ENCODE data around the gene LUZP4.

LUZP4 gene

GRCh38 chrX:115266300-115266699, 23.2 kb upstream of the LUZP4 start:
- Histone ChIP-seq H2AFZ (ENCODE audit: low read depth, low read length) (no peak overlapping the region), H3K9me3 (ENCODE audit: control insufficient read depth, low read length) (no peaks in the 10 kb centered on the region), H2BK15ac (ENCODE audit: low read depth, poor library complexity, severe bottlenecking) (no peak overlapping the region), H2BK120ac (ENCODE audit: low read depth, low read length) (no peak overlapping the region), H3K27ac (ENCODE audit: low read length, poor library complexity, severe bottlenecking) (no peak overlapping the region), H3K14ac (ENCODE audit: low read length in 2 of 2) (no peak overlapping the region), H2BK12ac (ENCODE audit: low read length in 2 of 2) (no peak overlapping the region), H3K4ac (ENCODE audit: low read depth in 1 of 2, low read length in 2 of 2) (no peak overlapping the region), H2AK5ac (ENCODE audit: low read length, severe bottlenecking) (no peak overlapping the region), H3K4me2 (ENCODE audit: low read length, poor library complexity, severe bottlenecking) (no peak overlapping the region), H3K9ac (ENCODE audit: low read length) (no peak overlapping the region), H3K4me3 (ENCODE audit: insufficient read depth in 1 of 2, low read depth in 1 of 2, low read length in 2 of 2) (no peak overlapping the region), H2BK5ac (ENCODE audit: low read depth, low read length, poor library complexity, severe bottlenecking) (no peak overlapping the region), H3K18ac (ENCODE audit: low read depth in 1 of 2, low read length in 2 of 2) (no peak overlapping the region), H3K4me1 (ENCODE audit: control insufficient read depth, insufficient read depth, low read depth, low read length) (no peaks in the 10 kb centered on the region), H4K91ac (ENCODE audit: low read length) (no peak overlapping the region), H3K79me1 (replicated peaks; ENCODE audit: low read length, poor library complexity, severe bottlenecking) (no peaks in the 10 kb centered on the region), H3K27me3 (ENCODE audit: control insufficient read depth in 1 of 2, insufficient read depth in 1 of 2, low read length in 2 of 2) (peaks cover 0 to 9% of the 10 kb centered on the region in 2 experiments), H4K8ac (ENCODE audit: low read length) (no peak overlapping the region), H3K23ac (ENCODE audit: low read length in 2 of 2) (no peak overlapping the region), H3K36me3 (ENCODE audit: control insufficient read depth in 1 of 2, insufficient read depth in 2 of 2, low read depth in 1 of 2, low read length in 2 of 2) (no peaks in the 10 kb centered on the region)
- DNase-seq, result peak; percentile 3
- no CpG with 5 or more reads among the region's 2 CpGs for WGBS

- no peaks in the 10 kb centered on the region for H3K4me1 ChIP-seq (ENCODE audit: control insufficient read depth, insufficient read depth, low read depth, low read length)
- H3K4me2 ChIP-seq (ENCODE audit: low read length, poor library complexity, severe bottlenecking), result no peak overlapping the region
- no peaks in the 10 kb centered on the region for H3K36me3 ChIP-seq (ENCODE audit: control insufficient read depth in 1 of 2, insufficient read depth in 2 of 2, low read depth in 1 of 2, low read length in 2 of 2)
- DNase-seq, result no peak
- no peak overlapping the region for H2BK12ac ChIP-seq (ENCODE audit: low read length in 2 of 2)
- no peak overlapping the region for H2BK15ac ChIP-seq (ENCODE audit: low read depth, poor library complexity, severe bottlenecking)
- peaks cover 0 to 8% of the 10 kb centered on the region in 2 experiments for H3K27me3 ChIP-seq (ENCODE audit: control insufficient read depth in 1 of 2, insufficient read depth in 1 of 2, low read length in 2 of 2)
- H3K27ac ChIP-seq (ENCODE audit: low read length, poor library complexity, severe bottlenecking), result no peak overlapping the region
- no peak overlapping the region for H2AFZ ChIP-seq (ENCODE audit: low read depth, low read length)
- no peaks in the 10 kb centered on the region for H3K79me1 ChIP-seq (replicated peaks; ENCODE audit: low read length, poor library complexity, severe bottlenecking)
- no peak overlapping the region for H4K91ac ChIP-seq (ENCODE audit: low read length)
- H3K9ac ChIP-seq (ENCODE audit: low read length), result no peak overlapping the region
- no peaks in the 10 kb centered on the region for H3K9me3 ChIP-seq (ENCODE audit: control insufficient read depth, low read length)
- no peak overlapping the region for H4K8ac ChIP-seq (ENCODE audit: low read length)
- 57% methylated on average over 3 of the region's 3 CpGs for WGBS
- H2BK120ac ChIP-seq (ENCODE audit: low read depth, low read length), result no peak overlapping the region
- no peak overlapping the region for H3K4ac ChIP-seq (ENCODE audit: low read depth in 1 of 2, low read length in 2 of 2)
- H3K4me3 ChIP-seq (ENCODE audit: insufficient read depth in 1 of 2, low read depth in 1 of 2, low read length in 2 of 2), result no peak overlapping the region
- H3K14ac ChIP-seq (ENCODE audit: low read length in 2 of 2), result no peak overlapping the region
- H3K23ac ChIP-seq (ENCODE audit: low read length in 2 of 2), result no peak overlapping the region
- no peak overlapping the region for H2AK5ac ChIP-seq (ENCODE audit: low read length, severe bottlenecking)
- H2BK5ac ChIP-seq (ENCODE audit: low read depth, low read length, poor library complexity, severe bottlenecking), result no peak overlapping the region
- H3K18ac ChIP-seq (ENCODE audit: low read depth in 1 of 2, low read length in 2 of 2), result no peak overlapping the region
These were observed 21.1 kb upstream of the LUZP4 start for GRCh38 chrX:115268421-115268820.

- Histone ChIP-seq H4K91ac (ENCODE audit: low read length) (no peak overlapping the region), H3K18ac (ENCODE audit: low read depth in 1 of 2, low read length in 2 of 2) (no peak overlapping the region), H3K36me3 (ENCODE audit: control insufficient read depth in 1 of 2, insufficient read depth in 2 of 2, low read depth in 1 of 2, low read length in 2 of 2) (no peaks in the 10 kb centered on the region), H3K4me1 (ENCODE audit: control insufficient read depth, insufficient read depth, low read depth, low read length) (no peaks in the 10 kb centered on the region), H2BK12ac (ENCODE audit: low read length in 2 of 2) (no peak overlapping the region), H3K27me3 (ENCODE audit: control insufficient read depth in 1 of 2, insufficient read depth in 1 of 2, low read length in 2 of 2) (peaks cover 0 to 6% of the 10 kb centered on the region in 2 experiments), H3K23ac (ENCODE audit: low read length in 2 of 2) (no peak overlapping the region), H3K27ac (ENCODE audit: low read length, poor library complexity, severe bottlenecking) (no peak overlapping the region), H4K8ac (ENCODE audit: low read length) (no peak overlapping the region), H2AFZ (ENCODE audit: low read depth, low read length) (no peak overlapping the region), H3K14ac (ENCODE audit: low read length in 2 of 2) (no peak overlapping the region), H2BK120ac (ENCODE audit: low read depth, low read length) (no peak overlapping the region), H3K4me3 (ENCODE audit: insufficient read depth in 1 of 2, low read depth in 1 of 2, low read length in 2 of 2) (no peak overlapping the region), H3K9ac (ENCODE audit: low read length) (no peak overlapping the region), H3K4ac (ENCODE audit: low read depth in 1 of 2, low read length in 2 of 2) (no peak overlapping the region), H3K79me1 (replicated peaks; ENCODE audit: low read length, poor library complexity, severe bottlenecking) (no peaks in the 10 kb centered on the region), H2BK15ac (ENCODE audit: low read depth, poor library complexity, severe bottlenecking) (no peak overlapping the region), H3K4me2 (ENCODE audit: low read length, poor library complexity, severe bottlenecking) (no peak overlapping the region), H2BK5ac (ENCODE audit: low read depth, low read length, poor library complexity, severe bottlenecking) (no peak overlapping the region), H2AK5ac (ENCODE audit: low read length, severe bottlenecking) (no peak overlapping the region), H3K9me3 (ENCODE audit: control insufficient read depth, low read length) (no peaks in the 10 kb centered on the region)
- no peak for DNase-seq
- WGBS, result no CpG with 5 or more reads among the region's 1 CpG
These were observed 20.3 kb upstream of the LUZP4 start for GRCh38 chrX:115269051-115269683.

GRCh38 chrX:115284877-115285276, 4.6 kb upstream of the LUZP4 start:
- Histone ChIP-seq H3K4me2 (ENCODE audit: low read length, poor library complexity, severe bottlenecking) (no peak overlapping the region), H3K23ac (ENCODE audit: low read length in 2 of 2) (no peak overlapping the region), H3K79me1 (replicated peaks; ENCODE audit: low read length, poor library complexity, severe bottlenecking) (no peaks in the 10 kb centered on the region), H3K4me3 (ENCODE audit: insufficient read depth in 1 of 2, low read depth in 1 of 2, low read length in 2 of 2) (no peak overlapping the region), H3K9me3 (ENCODE audit: control insufficient read depth, low read length) (no peaks in the 10 kb centered on the region), H2AFZ (ENCODE audit: low read depth, low read length) (no peak overlapping the region), H4K91ac (ENCODE audit: low read length) (no peak overlapping the region), H3K36me3 (ENCODE audit: control insufficient read depth in 1 of 2, insufficient read depth in 2 of 2, low read depth in 1 of 2, low read length in 2 of 2) (no peaks in the 10 kb centered on the region), H3K9ac (ENCODE audit: low read length) (no peak overlapping the region), H4K8ac (ENCODE audit: low read length) (no peak overlapping the region), H3K4me1 (ENCODE audit: control insufficient read depth, insufficient read depth, low read depth, low read length) (no peaks in the 10 kb centered on the region), H3K14ac (ENCODE audit: low read length in 2 of 2) (no peak overlapping the region), H3K27ac (ENCODE audit: low read length, poor library complexity, severe bottlenecking) (no peak overlapping the region), H3K4ac (ENCODE audit: low read depth in 1 of 2, low read length in 2 of 2) (no peak overlapping the region), H2BK120ac (ENCODE audit: low read depth, low read length) (no peak overlapping the region), H2AK5ac (ENCODE audit: low read length, severe bottlenecking) (no peak overlapping the region), H3K18ac (ENCODE audit: low read depth in 1 of 2, low read length in 2 of 2) (no peak overlapping the region), H2BK15ac (ENCODE audit: low read depth, poor library complexity, severe bottlenecking) (no peak overlapping the region), H3K27me3 (ENCODE audit: control insufficient read depth in 1 of 2, insufficient read depth in 1 of 2, low read length in 2 of 2) (peaks cover 0 to 18% of the 10 kb centered on the region in 2 experiments), H2BK5ac (ENCODE audit: low read depth, low read length, poor library complexity, severe bottlenecking) (no peak overlapping the region), H2BK12ac (ENCODE audit: low read length in 2 of 2) (no peak overlapping the region)
- WGBS, result 60% methylated on average over 1 of the region's 4 CpGs
- DNase-seq, result no peak
